IMR-90 (cell line): ENCODE measurements around the gene SHLD1. TPM values are rescaled to one million over a fixed set of nuclear protein-coding genes. Genes with fewer than 3 reads are reported as not detected.
A peak's percentile ranks its signal among the peaks of the same experiment; 100 is the strongest.

Experiments used
- ATAC-seq: fragments of 200-7000 bp; cut with Tn5 transposase; 2 replicates; pipeline ENCODE4 v1.9.1; 2020; ENCODE audit warnings: low read depth, mild to moderate bottlenecking, moderate library complexity
- BruUV-seq: library from RNA; stranded (reverse); fragments of 400-500 nt; replicated peaks from 2 replicates; lab custom pipeline; 2021; lab: Mats Ljungman, UMichigan
- CTCF ChIA-PET: fragments of 300-600 bp; formaldehyde crosslinking; extraction: SDS; loops from one replicate; lab custom pipeline; 2021; ENCODE audit warnings: antibody characterized with exemption; lab: Yijun Ruan, JAX
- POLR2A ChIA-PET: fragments of 300-600 bp; sonication (Branson Sonifier 250); formaldehyde crosslinking; loops from one replicate; lab custom pipeline; 2022; ENCODE audit warnings: antibody characterized with exemption; ENCODE audit not compliant: unreplicated experiment; lab: Charles Lee
- DNase-seq: peaks from one replicate; pipeline ENCODE4 v3.0.0; 2013
- H2AFZ ChIP-seq: replicated peaks from 2 replicates; pipeline ENCODE3; 2013; ENCODE audit warnings: low read length, mild to moderate bottlenecking; ENCODE audit not compliant: poor library complexity
- H2AK5ac ChIP-seq: 2 replicates; pipeline ENCODE4 v1.6.1; 2013; ENCODE audit warnings: low read depth, low read length, inconsistent platforms
- H2AK9ac ChIP-seq: replicated peaks from 2 replicates; pipeline ENCODE3; 2013; ENCODE audit warnings: mild to moderate bottlenecking, low read depth, low read length, moderate library complexity; ENCODE audit not compliant: poor library complexity
- H2BK120ac ChIP-seq: 2 replicates; pipeline ENCODE4 v1.6.1; 2013; ENCODE audit warnings: low read depth, low read length, inconsistent platforms
- H2BK15ac ChIP-seq: 3 replicates; pipeline ENCODE4 v1.6.1; 2013; ENCODE audit warnings: low read depth, low read length, inconsistent platforms
- H2BK20ac ChIP-seq: 2 replicates; pipeline ENCODE4 v1.6.1; 2013; ENCODE audit warnings: low read depth, mild to moderate bottlenecking, inconsistent platforms, low read length, moderate library complexity
- H2BK5ac ChIP-seq: 2 replicates; pipeline ENCODE4 v1.6.1; 2013; ENCODE audit warnings: mild to moderate bottlenecking, low read depth, low read length, inconsistent platforms; ENCODE audit not compliant: poor library complexity, severe bottlenecking
- H3K14ac ChIP-seq: replicated peaks from 2 replicates; pipeline ENCODE4 v1.6.1; 2013; ENCODE audit warnings: low read depth, low read length, inconsistent platforms
- H3K18ac ChIP-seq: 2 replicates; pipeline ENCODE4 v1.6.1; 2013; ENCODE audit warnings: low read depth, low read length, control low read depth
- H3K23ac ChIP-seq: 2 replicates; pipeline ENCODE4 v1.6.1; 2013; ENCODE audit warnings: low read depth, low read length, inconsistent platforms
- H3K27ac ChIP-seq: 2 replicates; pipeline ENCODE4 v1.5.1; 2013; ENCODE audit warnings: mild to moderate bottlenecking, control low read depth, low read length; ENCODE audit not compliant: insufficient read depth
- H3K27me3 ChIP-seq: 2 replicates; pipeline ENCODE4 v1.6.1; 2013; ENCODE audit warnings: low read length; ENCODE audit not compliant: control insufficient read depth, insufficient read depth
- H3K36me3 ChIP-seq: 2 replicates; pipeline ENCODE4 v1.6.1; 2013; ENCODE audit warnings: low read length, mixed read lengths; ENCODE audit not compliant: control insufficient read depth, insufficient read depth
- H3K4ac ChIP-seq: 2 replicates; pipeline ENCODE4 v1.6.1; 2013; ENCODE audit warnings: low read depth, low read length, inconsistent platforms
- H3K4me1 ChIP-seq: 2 replicates; pipeline ENCODE4 v1.6.1; 2013; ENCODE audit warnings: low read length, mixed read lengths; ENCODE audit not compliant: control insufficient read depth, insufficient read depth
- H3K4me2 ChIP-seq: 2 replicates; pipeline ENCODE4 v1.6.1; 2013; ENCODE audit warnings: low read depth, mild to moderate bottlenecking, control low read depth, low read length, moderate library complexity
- H3K4me3 ChIP-seq: 2 replicates; pipeline ENCODE4 v1.5.1; 2013; ENCODE audit warnings: low read depth, mild to moderate bottlenecking, control low read depth, low read length, moderate library complexity; ENCODE audit not compliant: insufficient read depth
- H3K56ac ChIP-seq: 2 replicates; pipeline ENCODE4 v1.6.1; 2013; ENCODE audit warnings: low read length, inconsistent platforms; ENCODE audit not compliant: insufficient read depth; ENCODE audit errors: extremely low read depth
- H3K79me1 ChIP-seq, 2 experiments: 2 replicates each; pipeline ENCODE4 v1.6.1; 2013; ENCODE audit warnings: low read length in 2 of 2, inconsistent platforms in 1 of 2, low read depth in 1 of 2
- H3K9ac ChIP-seq: 2 replicates; pipeline ENCODE4 v1.6.1; 2013; ENCODE audit warnings: low read depth, low read length, control low read depth
- H3K9me1 ChIP-seq: 2 replicates; pipeline ENCODE4 v1.6.1; 2013; ENCODE audit warnings: low read length, inconsistent platforms; ENCODE audit not compliant: insufficient read depth
- H3K9me3 ChIP-seq: 2 replicates; pipeline ENCODE4 v1.6.1; 2013; ENCODE audit warnings: low read length; ENCODE audit not compliant: control insufficient read depth, insufficient read depth
- H4K20me1 ChIP-seq: 2 replicates; pipeline ENCODE4 v1.6.1; 2013; ENCODE audit warnings: low read length, inconsistent platforms; ENCODE audit not compliant: insufficient read depth
- H4K5ac ChIP-seq: 2 replicates; pipeline ENCODE4 v1.6.1; 2013; ENCODE audit warnings: mild to moderate bottlenecking, low read depth, low read length, control low read depth
- H4K8ac ChIP-seq, 2 experiments: 2 replicates each; pipeline ENCODE4 v1.6.1; 2013; ENCODE audit warnings: low read depth in 2 of 2, low read length in 2 of 2, control low read depth in 1 of 2, inconsistent platforms in 1 of 2
- H4K91ac ChIP-seq: 2 replicates; pipeline ENCODE4 v1.6.1; 2013; ENCODE audit warnings: low read depth, low read length, inconsistent platforms; ENCODE audit not compliant: insufficient read depth
- BHLHE40 ChIP-seq: fragments of 150-350 bp; IDR thresholded peaks from 2 replicates; pipeline ENCODE4 v1.6.1; 2016; ENCODE audit warnings: mild to moderate bottlenecking, low read depth, low read length
- CEBPB ChIP-seq: IDR thresholded peaks from 2 replicates; pipeline ENCODE4 v1.6.1; 2012; ENCODE audit warnings: low read depth, low read length, improper control_type of control experiment
- CHD1 ChIP-seq: IDR thresholded peaks from 2 replicates; pipeline ENCODE4 v1.6.1; 2012; ENCODE audit warnings: low read depth, low read length, improper control_type of control experiment
- ELK1 ChIP-seq: fragments of 150-350 bp; IDR thresholded peaks from 2 replicates; pipeline ENCODE4 v1.6.1; 2016; ENCODE audit warnings: low read depth, mild to moderate bottlenecking, low read length, moderate library complexity, borderline replicate concordance
- MAZ ChIP-seq: IDR thresholded peaks from 2 replicates; pipeline ENCODE4 v1.6.1; 2012; ENCODE audit warnings: low read depth, mild to moderate bottlenecking, low read length, improper control_type of control experiment, moderate library complexity, borderline replicate concordance
- MXI1 ChIP-seq: IDR thresholded peaks from 2 replicates; pipeline ENCODE4 v1.6.1; 2012; ENCODE audit warnings: low read depth, mild to moderate bottlenecking, low read length, moderate library complexity, borderline replicate concordance
- NFE2L2 ChIP-seq: fragments of 150-350 bp; IDR thresholded peaks from 2 replicates; pipeline ENCODE4 v1.6.1; 2016; ENCODE audit warnings: low read depth, mild to moderate bottlenecking, low read length
- RAD21 ChIP-seq: IDR thresholded peaks from 2 replicates; pipeline ENCODE4 v1.6.1; 2012; ENCODE audit warnings: low read length, improper control_type of control experiment
- RCOR1 ChIP-seq: IDR thresholded peaks from 2 replicates; pipeline ENCODE4 v1.6.1; 2012; ENCODE audit warnings: mild to moderate bottlenecking, low read length, improper control_type of control experiment; ENCODE audit not compliant: insufficient replicate concordance
- USF2 ChIP-seq: fragments of 150-350 bp; IDR thresholded peaks from 2 replicates; pipeline ENCODE4 v1.6.1; 2017; ENCODE audit warnings: mild to moderate bottlenecking, antibody characterized with exemption, low read length, low read depth
- WGBS, 2 experiments: methylation state at CpG; one replicate each; pipeline versions ENCODE4 v1.1.5 to v1.1.7; 2013; ENCODE audit warnings: missing lambda C conversion rate in 2 of 2; ENCODE audit not compliant: insufficient read length in 1 of 2; ENCODE audit errors: extremely low coverage in 2 of 2; 5-methylcytosine and 5-hydroxymethylcytosine counted together
- dilution Hi-C: fragments of 300-500 bp; cut with HindIII; formaldehyde crosslinking; loops from one replicate; pipeline ENCODE4 v1.14.3; 2018; ENCODE audit warnings: low sequenced_read_pairs; ENCODE audit not compliant: unreplicated experiment
- in situ Hi-C: fragments of 300-500 bp; cut with MboI; formaldehyde crosslinking; loops from 3 replicates; pipeline ENCODE4 v1.14.3; 2019; ENCODE audit warnings: low sequenced_read_pairs, inconsistent platforms, mixed read lengths
- intact Hi-C: fragments of 100-400 bp; cut with micrococcal nuclease; formaldehyde crosslinking; loops from 2 replicates; pipeline ENCODE4 v1.10.0; 2022
- polyA plus RNA-seq, 3 experiments: library from polyadenylated mRNA; depleted of rRNA; stranded (reverse); fragments of >200 nt; gene quantifications; 2 replicates each; pipeline ENCODE4 v1.2.3, GENCODE V29; 2012; ENCODE audit warnings: low replicate concordance in 1 of 3
- total RNA-seq: library from RNA; depleted of rRNA; stranded (reverse); fragments of >200 nt; gene quantifications from 2 replicates; pipeline ENCODE4 v1.2.3, GENCODE V29; 2012

Gene SHLD1
- total and polyA plus RNA-seq, 2 of the 4 experiments (the other 2 are of a cell fraction): 2.6 to 3.0 TPM

- H3K4me2 ChIP-seq: no peak overlapping the region
- H3K9me3 ChIP-seq: peaks cover 6% of the 10 kb centered on the region
- H3K9ac ChIP-seq: no peak overlapping the region
- no peak overlapping the region for H2BK20ac ChIP-seq
- H3K4me1 ChIP-seq: no peaks in the 10 kb centered on the region
- H3K79me1 ChIP-seq: no peaks in the 10 kb centered on the region
- no peak overlapping the region for H2BK5ac ChIP-seq
- H3K27ac ChIP-seq: no peak overlapping the region
- H4K91ac ChIP-seq: no peak overlapping the region
- H3K18ac ChIP-seq: no peak overlapping the region
- in situ Hi-C loops (no loop called here), dilution Hi-C loops (no loop called here), intact Hi-C loops (no loop called here)
- no peak overlapping the region for H2AK5ac ChIP-seq
- no CpG with 5 or more reads among the region's 4 CpGs for WGBS, 2 experiments
- H2AK9ac ChIP-seq: no peak overlapping the region
- CTCF ChIA-PET: interaction anchor here (0.5 to 1.1 kb wide), 2 partner anchors 10 to 107 kb away, joined by 4 read pairs; no protein-coding TSS in a partner anchor
- no peaks in the 10 kb centered on the region for H4K20me1 ChIP-seq
- 0 out of 2 replicates have a peak, but pooled peaks cover 4% of the 10 kb centered on the region for H3K9me1 ChIP-seq
- DNase-seq: peak; percentile 24
- no TSS peak for BruUV-seq
- no peaks in the 10 kb centered on the region for H3K27me3 ChIP-seq
- H3K56ac ChIP-seq: no peak overlapping the region
- no peak overlapping the region for H4K5ac ChIP-seq
- no peak overlapping the region for H3K23ac ChIP-seq
- no peak overlapping the region for H3K4me3 ChIP-seq
- no peak overlapping the region for H3K14ac ChIP-seq
- no peak overlapping the region for H3K4ac ChIP-seq
- TF ChIP-seq NFE2L2 (no peak), BHLHE40 (no peak), USF2 (no peak), ELK1 (no peak), RAD21 (no peak), CEBPB (no peak), CHD1 (no peak), MAZ (no peak), MXI1 (no peak), RCOR1 (no peak)
- H2BK120ac ChIP-seq: no peak overlapping the region
- H2BK15ac ChIP-seq: no peak overlapping the region
- H2AFZ ChIP-seq: no peak overlapping the region
- POLR2A ChIA-PET: no interaction called here
- H4K8ac ChIP-seq: no peak overlapping the region
- no peak for ATAC-seq
- H3K36me3 ChIP-seq: no peaks in the 10 kb centered on the region
Measured at GRCh38 chr20:5714261-5715041, 35.8 kb upstream of the SHLD1 start.
